Peyer's patch (tissue), 4 donors: Measurements from ENCODE around the gene LIN54. TPM values are rescaled to one million over a fixed set of nuclear protein-coding genes. Genes with fewer than 3 reads are reported as not detected.
"Not testable (repeated sequence)": the region's sequence is repeated elsewhere in the genome, so short reads cannot be mapped to it uniquely, and the experiment has no call there.

Experiments used
- DNase-seq, 3 donors: peaks; one replicate each; pipeline ENCODE4 v3.0.0-alpha.2; 2017 to 2019
- H3K27ac ChIP-seq, 4 donors: fragments of 200-600 bp; sonication (generic); one replicate each; pipeline ENCODE4 v1.5.1; 2016 to 2019
- H3K27me3 ChIP-seq, 2 donors: fragments of 200-600 bp; sonication (generic); one replicate each; pipeline ENCODE4 v1.5.1; 2019
- H3K36me3 ChIP-seq, 3 donors: fragments of 200-600 bp; sonication (generic); one replicate each; pipeline ENCODE4 v1.5.1; 2016 to 2019
- H3K4me1 ChIP-seq, 4 donors: fragments of 200-600 bp; sonication (generic); one replicate each; pipeline ENCODE4 v1.5.1; 2016 to 2019
- H3K4me3 ChIP-seq, 4 donors: fragments of 200-600 bp; sonication (generic); 1 replicate in 3 of 4; 2 replicates in 1 of 4; pipeline ENCODE4 v1.5.1; 2016 to 2019; ENCODE audit warnings: mild to moderate bottlenecking in 1 of 4
- H3K9me3 ChIP-seq, 4 donors: fragments of 200-600 bp; sonication (generic); one replicate each; pipeline ENCODE4 v1.5.1; 2016 to 2019; ENCODE audit warnings: mild to moderate bottlenecking in 1 of 4
- POLR2A ChIP-seq, 2 donors: fragments of 450-650 bp; IDR thresholded peaks; one replicate each; pipeline ENCODE4 v1.5.1; 2017; ENCODE audit warnings: antibody characterized with exemption in 2 of 2, mild to moderate bottlenecking in 2 of 2, moderate library complexity in 2 of 2
- total RNA-seq, 4 donors: library from RNA; depleted of rRNA; stranded (reverse); fragments of >200 nt; gene quantifications; one replicate each; pipeline ENCODE4 v1.1.0, GENCODE V29; 2016
- TF ChIP-seq, protein P1 (sequence below), 6 experiments: fragments of 450-650 bp in 4 of 6; fragments of 200-600 bp in 2 of 6; sonication (generic) in 1 of 6; IDR thresholded peaks; one replicate each; pipeline ENCODE4 v1.5.1; 2017 to 2019; ENCODE audit warnings: antibody characterized with exemption in 6 of 6, mild to moderate bottlenecking in 3 of 6, moderate library complexity in 1 of 6

LIN54 gene
- total RNA-seq, 4 donors from 2014 or later = 8.7 to 13.0 (median 9.4) TPM

DNA sequence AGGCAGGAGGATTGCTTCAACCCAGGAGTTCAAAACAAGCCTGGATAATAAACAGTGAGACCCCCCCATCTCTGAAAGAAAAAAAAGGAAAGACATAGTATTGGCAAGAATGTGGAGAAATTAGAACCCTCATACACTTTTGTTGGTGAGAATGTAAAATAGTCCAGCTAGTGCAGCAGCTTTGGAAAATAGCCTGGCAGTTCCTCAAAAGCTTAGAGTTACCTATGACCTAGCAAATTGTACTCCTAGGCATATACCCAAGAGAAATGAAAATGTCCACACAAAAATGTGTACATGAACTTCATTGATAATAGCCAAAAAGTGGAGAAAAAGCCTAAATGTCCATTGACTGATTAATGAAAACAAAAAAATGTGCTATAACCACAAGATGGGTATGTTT lies 88.8 kb downstream of the LIN54 start:
- no peaks in the 10 kb centered on the region for H3K9me3 ChIP-seq
- H3K27me3 ChIP-seq = no peaks in the 10 kb centered on the region
- no peaks in the 10 kb centered on the region for H3K4me1 ChIP-seq

GRCh38 chr4:82919386-82919785 lies 91.2 kb downstream of the LIN54 start:
- TF ChIP-seq, protein P1, sequence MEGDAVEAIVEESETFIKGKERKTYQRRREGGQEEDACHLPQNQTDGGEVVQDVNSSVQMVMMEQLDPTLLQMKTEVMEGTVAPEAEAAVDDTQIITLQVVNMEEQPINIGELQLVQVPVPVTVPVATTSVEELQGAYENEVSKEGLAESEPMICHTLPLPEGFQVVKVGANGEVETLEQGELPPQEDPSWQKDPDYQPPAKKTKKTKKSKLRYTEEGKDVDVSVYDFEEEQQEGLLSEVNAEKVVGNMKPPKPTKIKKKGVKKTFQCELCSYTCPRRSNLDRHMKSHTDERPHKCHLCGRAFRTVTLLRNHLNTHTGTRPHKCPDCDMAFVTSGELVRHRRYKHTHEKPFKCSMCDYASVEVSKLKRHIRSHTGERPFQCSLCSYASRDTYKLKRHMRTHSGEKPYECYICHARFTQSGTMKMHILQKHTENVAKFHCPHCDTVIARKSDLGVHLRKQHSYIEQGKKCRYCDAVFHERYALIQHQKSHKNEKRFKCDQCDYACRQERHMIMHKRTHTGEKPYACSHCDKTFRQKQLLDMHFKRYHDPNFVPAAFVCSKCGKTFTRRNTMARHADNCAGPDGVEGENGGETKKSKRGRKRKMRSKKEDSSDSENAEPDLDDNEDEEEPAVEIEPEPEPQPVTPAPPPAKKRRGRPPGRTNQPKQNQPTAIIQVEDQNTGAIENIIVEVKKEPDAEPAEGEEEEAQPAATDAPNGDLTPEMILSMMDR (IDR thresholded peaks at IDR 0.05) = no peak
- no peak for TF ChIP-seq POLR2A (IDR thresholded peaks at IDR 0.05)
- Histone ChIP-seq H3K4me3 (no peak overlapping the region), H3K27ac (no peak overlapping the region), H3K9me3 (no peaks in the 10 kb centered on the region), H3K36me3 (no peaks in the 10 kb centered on the region), H3K4me1 (no peaks in the 10 kb centered on the region), H3K27me3 (no peaks in the 10 kb centered on the region)
- no peak for DNase-seq

More for the DNA sequence above, 88.8 kb downstream of the LIN54 start:
- TF ChIP-seq, protein P1 (IDR thresholded peaks at IDR 0.05) = no peak
- no peak for TF ChIP-seq POLR2A (IDR thresholded peaks at IDR 0.05)
- Histone ChIP-seq H3K27ac (no peak overlapping the region), H3K4me3 (no peak overlapping the region), H3K36me3 (peaks cover 0 to 4% (median 0%) of the 10 kb centered on the region in 3 donors)
- no peak for DNase-seq

DNA sequence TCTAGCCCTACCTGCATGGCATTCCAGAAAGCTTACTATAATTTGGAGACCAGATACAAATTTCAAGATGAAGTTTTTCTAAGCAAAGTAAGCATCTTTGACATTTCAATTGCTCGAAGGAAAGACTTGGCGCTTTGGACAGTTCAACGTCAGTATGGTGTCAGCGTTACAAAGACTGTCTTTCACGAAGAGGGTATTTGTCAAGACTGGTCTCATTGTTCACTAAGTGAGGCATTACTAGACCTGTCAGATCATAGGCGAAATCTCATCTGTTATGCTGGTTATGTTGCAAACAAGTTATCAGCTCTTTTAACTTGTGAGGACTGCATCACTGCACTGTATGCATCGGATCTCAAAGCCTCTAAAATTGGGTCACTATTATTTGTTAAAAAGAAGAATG lies 92.5 kb downstream of the LIN54 start:
- Histone ChIP-seq H3K4me3 (no peak overlapping the region), H3K4me1 (no peaks in the 10 kb centered on the region), H3K27ac (no peak overlapping the region), H3K27me3 (no peaks in the 10 kb centered on the region), H3K36me3 (no peaks in the 10 kb centered on the region), H3K9me3 (no peaks in the 10 kb centered on the region)
- no peak for DNase-seq
- TF ChIP-seq POLR2A (IDR thresholded peaks at IDR 0.05) = no peak
- TF ChIP-seq, protein P1 (IDR thresholded peaks at IDR 0.05) = no peak

- H3K9me3 ChIP-seq, H3K27ac ChIP-seq, H3K36me3 ChIP-seq, H3K27me3 ChIP-seq, DNase-seq, H3K4me1 ChIP-seq, H3K4me3 ChIP-seq: not testable (repeated sequence)
Measured at GRCh38 chr4:82913968-82914367, 96.7 kb downstream of the LIN54 start.

GRCh38 chr4:82913305-82913704 lies 97.3 kb downstream of the LIN54 start:
- H3K9me3 ChIP-seq = no peaks in the 10 kb centered on the region
- no peak for DNase-seq
- peaks cover 0 to 9% (median 0%) of the 10 kb centered on the region in 3 donors for H3K36me3 ChIP-seq
- no peaks in the 10 kb centered on the region for H3K27me3 ChIP-seq
- TF ChIP-seq POLR2A (IDR thresholded peaks at IDR 0.05) = no peak
- TF ChIP-seq, protein P1 (IDR thresholded peaks at IDR 0.05) = no peak
- H3K4me3 ChIP-seq = no peak overlapping the region
- H3K27ac ChIP-seq = no peak overlapping the region
- no peaks in the 10 kb centered on the region for H3K4me1 ChIP-seq

DNA sequence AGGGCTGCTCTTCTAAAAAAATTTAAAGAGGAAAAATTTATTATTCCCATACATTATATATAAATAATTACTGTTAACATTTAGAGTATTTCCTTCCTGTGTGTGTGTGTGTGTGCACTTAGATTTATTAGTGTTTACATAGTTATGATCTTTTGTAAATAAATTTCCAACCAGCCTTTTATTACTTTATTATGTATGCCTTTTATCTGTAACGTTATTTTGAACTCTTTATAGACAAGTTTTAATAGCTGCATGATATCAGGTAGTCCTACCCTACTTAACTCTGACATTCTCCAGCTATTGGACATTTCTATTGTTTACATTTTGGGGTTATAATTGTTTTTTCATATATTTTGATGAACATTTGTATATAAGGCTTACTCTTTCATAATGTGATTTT lies 101.3 kb downstream of the LIN54 start:
- peaks cover 0 to 9% (median 0%) of the 10 kb centered on the region in 3 donors for H3K36me3 ChIP-seq
- TF ChIP-seq, protein P1 (IDR thresholded peaks at IDR 0.05) = no peak
- no peak for TF ChIP-seq POLR2A (IDR thresholded peaks at IDR 0.05)
- no peak for DNase-seq
- H3K4me1 ChIP-seq = no peaks in the 10 kb centered on the region
- no peak overlapping the region for H3K4me3 ChIP-seq
- H3K27ac ChIP-seq = no peak overlapping the region
- no peaks in the 10 kb centered on the region for H3K27me3 ChIP-seq
- no peaks in the 10 kb centered on the region for H3K9me3 ChIP-seq
